MM.1S (cell line): ENCODE data around the gene FBXO44.

Experiments
- DNase-seq: peaks from one replicate; pipeline ENCODE4 v3.0.0-alpha.2; 2015
- H2AFZ ChIP-seq: fragments of 300-600 bp; sonication (generic); 2 replicates; pipeline ENCODE4 v1.6.0; 2016; ENCODE audit warnings: antibody characterized with exemption, low read length
- H3F3A ChIP-seq: fragments of 300-600 bp; sonication (generic); 2 replicates; pipeline ENCODE4 v1.6.1; 2016; ENCODE audit warnings: mild to moderate bottlenecking, antibody characterized with exemption, low read length, moderate library complexity, mixed read lengths; ENCODE audit not compliant: insufficient read depth
- H3K27ac ChIP-seq: fragments of 300-600 bp; sonication (generic); 2 replicates; pipeline ENCODE4 v1.5.1; 2016; ENCODE audit warnings: mild to moderate bottlenecking, low read length
- H3K27me3 ChIP-seq: fragments of 300-600 bp; sonication (generic); replicated peaks from 2 replicates; pipeline ENCODE4 v1.6.0; 2016; ENCODE audit warnings: low read length; ENCODE audit not compliant: insufficient read depth
- H3K36me3 ChIP-seq: fragments of 300-600 bp; sonication (generic); replicated peaks from 2 replicates; pipeline ENCODE4 v1.6.1; 2016; ENCODE audit warnings: mild to moderate bottlenecking, low read length, mixed read lengths; ENCODE audit not compliant: insufficient read depth
- H3K4me1 ChIP-seq: fragments of 300-600 bp; sonication (generic); 2 replicates; pipeline ENCODE4 v1.6.1; 2016; ENCODE audit warnings: low read length, mixed read lengths
- H3K4me2 ChIP-seq: fragments of 300-600 bp; sonication (generic); 2 replicates; pipeline ENCODE4 v1.6.0; 2016; ENCODE audit warnings: low read depth, low read length
- H3K4me3 ChIP-seq: fragments of 300-600 bp; sonication (generic); 2 replicates; pipeline ENCODE4 v1.5.1; 2016; ENCODE audit warnings: low read length, mixed read lengths
- H3K79me2 ChIP-seq: fragments of 300-600 bp; sonication (generic); 2 replicates; pipeline ENCODE4 v1.6.1; 2016; ENCODE audit warnings: mixed run types, low read length, mixed read lengths
- H3K9ac ChIP-seq: fragments of 300-600 bp; sonication (generic); 2 replicates; pipeline ENCODE4 v1.6.1; 2016; ENCODE audit warnings: low read length, mixed read lengths
- H3K9me2 ChIP-seq: fragments of 300-600 bp; sonication (generic); replicated peaks from 2 replicates; pipeline ENCODE4 v1.6.1; 2016; ENCODE audit warnings: mild to moderate bottlenecking, low read length, mixed read lengths; ENCODE audit not compliant: insufficient read depth
- H3K9me3 ChIP-seq: fragments of 300-600 bp; sonication (generic); replicated peaks from 2 replicates; pipeline ENCODE4 v1.6.1; 2016; ENCODE audit warnings: mild to moderate bottlenecking, low read length, mixed read lengths; ENCODE audit not compliant: insufficient read depth
- H4K20me1 ChIP-seq: fragments of 300-600 bp; sonication (generic); 2 replicates; pipeline ENCODE4 v1.6.1; 2016; ENCODE audit warnings: mild to moderate bottlenecking, low read length, moderate library complexity, mixed read lengths; ENCODE audit not compliant: insufficient read depth
- CTCF ChIP-seq: fragments of 300-600 bp; sonication (generic); IDR thresholded peaks from 2 replicates; pipeline ENCODE4 v1.5.1; 2016; ENCODE audit warnings: antibody characterized with exemption, low read length, mixed read lengths
- EZH2 ChIP-seq: fragments of 300-600 bp; sonication (generic); optimal IDR thresholded peaks from 2 replicates; pipeline ENCODE3; 2017; ENCODE audit warnings: low read depth, mild to moderate bottlenecking, antibody characterized with exemption, low read length, mixed read lengths
- EZH2phosphoT487 ChIP-seq: fragments of 300-600 bp; sonication (generic); IDR thresholded peaks from 2 replicates; pipeline ENCODE4 v1.6.1; 2018; ENCODE audit warnings: antibody characterized with exemption, low read length

Gene FBXO44

GRCh38 chr1:11610629-11611180 is 44.0 kb upstream of the FBXO44 start:
- Histone ChIP-seq H3K36me3 (no peaks in the 10 kb centered on the region), H3K79me2 (no peaks in the 10 kb centered on the region), H3F3A (no peaks in the 10 kb centered on the region), H3K9ac (no peak overlapping the region), H3K4me2 (no peak overlapping the region), H4K20me1 (no peaks in the 10 kb centered on the region), H3K4me1 (no peaks in the 10 kb centered on the region), H3K27ac (no peak overlapping the region), H3K27me3 (peaks cover 75% of the 10 kb centered on the region), H3K4me3 (no peak overlapping the region), H3K9me2 (no peaks in the 10 kb centered on the region), H2AFZ (no peak overlapping the region), H3K9me3 (no peaks in the 10 kb centered on the region)
- no peak for DNase-seq
- no peak for TF ChIP-seq EZH2phosphoT487
- TF ChIP-seq EZH2, result no peak
- TF ChIP-seq CTCF, result no peak

- Histone ChIP-seq H2AFZ (no peak overlapping the region), H3F3A (no peaks in the 10 kb centered on the region), H3K27ac (no peak overlapping the region), H3K4me1 (no peaks in the 10 kb centered on the region), H3K4me3 (no peak overlapping the region), H3K27me3 (peaks cover 75% of the 10 kb centered on the region), H3K36me3 (no peaks in the 10 kb centered on the region), H3K4me2 (no peak overlapping the region), H4K20me1 (no peaks in the 10 kb centered on the region), H3K9ac (no peak overlapping the region), H3K9me2 (no peaks in the 10 kb centered on the region), H3K9me3 (no peaks in the 10 kb centered on the region), H3K79me2 (no peaks in the 10 kb centered on the region)
- TF ChIP-seq EZH2phosphoT487 (no peak), CTCF (no peak), EZH2 (no peak)
- no peak for DNase-seq
Observed at GRCh38 chr1:11611638-11612327, 42.9 kb upstream of the FBXO44 start.

GRCh38 chr1:11613347-11613746 is 41.3 kb upstream of the FBXO44 start:
- no peaks in the 10 kb centered on the region for H3K4me1 ChIP-seq
- H3K9ac ChIP-seq, result no peak overlapping the region
- no peaks in the 10 kb centered on the region for H3K9me3 ChIP-seq
- H2AFZ ChIP-seq, result no peak overlapping the region
- H3K4me3 ChIP-seq, result no peak overlapping the region
- peaks cover 80% of the 10 kb centered on the region for H3K27me3 ChIP-seq
- H3K79me2 ChIP-seq, result no peaks in the 10 kb centered on the region
- TF ChIP-seq EZH2 (no peak), CTCF (no peak), EZH2phosphoT487 (no peak)
- H3K9me2 ChIP-seq, result no peaks in the 10 kb centered on the region
- DNase-seq, result no peak
- no peaks in the 10 kb centered on the region for H3K36me3 ChIP-seq
- no peak overlapping the region for H3K4me2 ChIP-seq
- no peaks in the 10 kb centered on the region for H4K20me1 ChIP-seq
- H3F3A ChIP-seq, result no peaks in the 10 kb centered on the region
- H3K27ac ChIP-seq, result no peak overlapping the region
